Activated gamma-delta T cell treated with anti-CD3 and anti-CD28 coated beads, Interleukin-2, amount 50 U/mL, for 16 hours (primary cell): ENCODE measurements around the gene NCSTN.
A peak's percentile ranks its signal among the peaks of the same experiment; 100 is the strongest.

ENCODE experiments used
- DNase-seq: peaks from one replicate; pipeline ENCODE4 v3.0.0-alpha.2; 2020; ENCODE audit warnings: low read depth

Gene NCSTN

DNA sequence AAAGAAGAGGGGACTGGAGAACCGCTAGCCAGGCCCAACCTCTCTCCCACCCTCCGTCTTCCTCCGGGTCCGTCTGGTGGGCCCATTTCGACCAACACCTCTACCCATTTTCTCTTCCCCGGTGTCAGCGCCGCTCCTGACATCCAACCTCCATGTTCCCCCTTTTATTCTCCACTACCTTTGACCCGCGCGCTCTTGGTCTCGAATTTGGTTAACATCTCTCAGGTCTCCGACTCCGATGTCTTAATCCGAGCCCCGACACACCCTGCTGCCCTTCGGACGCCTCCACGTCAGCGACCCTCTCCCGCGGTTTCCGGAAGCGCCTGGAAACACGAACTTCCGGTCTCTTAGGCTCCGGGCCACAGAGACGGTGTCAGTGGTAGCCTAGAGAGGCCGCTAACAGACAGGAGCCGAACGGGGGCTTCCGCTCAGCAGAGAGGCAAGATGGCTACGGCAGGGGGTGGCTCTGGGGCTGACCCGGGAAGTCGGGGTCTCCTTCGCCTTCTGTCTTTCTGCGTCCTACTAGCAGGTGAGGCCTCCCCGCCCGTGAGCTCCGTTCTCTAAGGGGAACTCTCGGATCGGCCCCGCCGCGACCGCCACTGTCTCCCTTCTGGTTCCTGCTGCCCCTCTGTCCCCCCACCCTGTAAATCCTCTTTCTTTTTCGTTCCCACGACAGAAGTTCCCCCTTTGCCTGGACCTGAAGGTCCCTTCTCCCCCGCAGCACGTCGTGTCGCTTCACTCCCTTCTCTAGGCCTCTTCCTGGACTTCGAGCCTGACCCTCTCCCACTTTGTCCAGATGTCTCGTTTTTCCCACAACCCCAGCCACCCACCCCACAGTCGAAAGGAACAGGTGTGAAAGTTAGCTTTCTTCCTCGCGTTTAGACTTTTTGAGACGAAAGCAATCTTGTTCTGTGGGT lies at the start of gene NCSTN, which contains the start of gene COPA:
Gene NCSTN (plus strand): TSS at position 431 of the 917 bp plus-strand sequence. CDS start 14 bp downstream, at position 445.
Gene COPA (minus strand): TSS at position 298 of the 917 bp plus-strand sequence. CDS start 80 bp downstream, at position 218.
- peak; percentile 83 for DNase-seq

DNA sequence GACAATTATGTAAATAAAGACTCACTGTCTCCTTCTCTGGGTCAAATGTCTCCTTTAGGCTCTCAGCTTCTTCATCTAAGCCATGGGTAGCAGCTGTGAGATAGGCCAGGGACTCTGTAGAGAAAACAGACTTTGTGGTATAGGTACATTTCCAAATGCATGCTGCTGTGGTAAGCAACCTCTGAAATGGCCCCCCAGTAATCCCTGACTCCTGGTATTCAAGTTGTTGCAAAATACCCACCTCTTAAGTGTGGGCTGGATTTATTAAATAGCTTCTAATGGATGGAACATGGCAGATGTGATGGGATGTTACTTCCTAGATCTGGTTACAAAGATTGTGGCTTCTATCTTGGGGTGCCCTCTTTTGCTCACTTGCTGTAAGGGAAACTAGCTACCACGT lies 47.1 kb upstream of the NCSTN start:
- no peak for DNase-seq

DNA sequence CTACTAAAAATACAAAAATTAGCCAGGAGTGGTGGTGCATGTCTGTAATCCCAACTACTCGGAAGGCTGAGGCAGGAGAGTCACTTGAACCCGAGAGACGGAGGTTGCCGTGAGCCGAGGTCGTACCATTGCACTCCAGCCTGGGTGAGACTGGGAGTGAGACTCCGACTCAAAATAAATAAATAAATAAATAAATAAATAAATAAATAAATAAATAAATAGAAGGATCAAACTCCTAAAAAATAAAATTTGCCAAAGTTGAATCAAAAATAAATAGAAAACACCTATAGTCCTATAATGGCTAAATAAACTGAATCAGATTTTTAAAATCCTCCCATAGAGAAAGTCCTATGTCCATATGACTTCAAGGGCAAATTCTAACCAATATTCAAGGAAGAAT lies 43.0 kb upstream of the NCSTN start:
- no peak for DNase-seq

DNA sequence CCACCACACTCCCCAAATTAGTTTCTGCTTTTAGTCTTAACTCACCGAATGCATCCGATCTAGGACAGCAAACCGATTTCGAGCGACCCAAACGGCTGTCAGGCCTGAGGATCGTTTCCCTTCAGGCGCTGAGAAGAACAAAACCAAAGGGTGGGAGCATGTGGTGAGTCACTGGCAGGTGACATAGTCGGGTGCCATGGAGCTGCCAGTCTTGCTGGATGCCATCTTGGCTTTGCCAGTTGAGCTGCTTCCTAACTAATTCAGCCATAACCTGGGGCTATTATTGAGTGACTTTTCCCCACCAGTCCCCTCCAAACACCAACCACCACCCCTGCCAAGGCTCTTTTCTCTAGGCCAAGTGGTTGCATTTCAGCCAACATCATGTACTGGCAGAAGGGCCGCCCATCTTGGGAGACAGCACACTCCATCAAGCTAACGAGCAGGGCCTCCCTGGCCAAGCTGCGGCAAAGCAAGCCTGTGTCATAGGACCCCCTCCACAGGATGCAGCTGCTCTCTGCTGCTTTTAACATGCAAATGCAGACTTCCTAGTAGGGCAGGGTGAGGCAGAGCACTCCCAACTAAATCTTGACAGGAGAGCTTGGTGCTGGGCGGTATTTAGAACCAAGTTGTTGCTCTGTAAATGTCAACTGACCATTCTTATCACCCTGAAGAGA lies 35.9 kb upstream of the NCSTN start:
- no peak for DNase-seq

DNA sequence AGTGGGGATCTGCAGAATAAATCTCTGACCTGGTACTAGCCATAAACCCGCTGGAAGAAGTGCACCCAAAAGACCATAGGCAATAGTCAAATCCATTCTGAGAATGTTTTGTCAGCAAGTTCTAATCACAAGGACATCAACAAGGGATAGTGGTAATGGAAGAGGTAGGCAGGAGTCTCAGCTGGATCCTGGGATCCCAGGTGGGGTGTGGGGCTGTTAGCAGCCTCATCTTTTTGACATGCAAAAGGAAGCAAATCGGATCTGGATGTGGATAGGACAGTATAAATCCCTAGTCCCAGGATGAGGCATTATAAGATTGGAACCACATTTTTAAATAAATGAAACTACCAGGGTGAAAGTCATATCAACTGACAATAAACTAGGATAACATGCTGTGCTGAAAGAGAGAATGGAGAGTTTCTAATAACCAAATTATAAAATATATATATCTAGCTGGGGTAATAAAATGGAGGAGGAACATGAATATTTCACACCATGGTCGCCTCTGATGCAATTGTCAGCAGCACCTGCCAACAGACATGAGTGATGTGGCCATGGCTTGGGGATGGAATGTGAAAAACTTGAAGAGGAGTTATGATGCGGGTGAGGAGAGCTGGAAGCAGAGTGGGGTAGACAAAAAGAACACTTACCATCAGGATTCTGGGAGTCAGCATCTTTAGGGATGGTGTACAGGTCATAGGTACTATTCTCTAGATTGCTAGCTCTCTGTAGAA lies 34.6 kb upstream of the NCSTN start:
- no peak for DNase-seq

DNA sequence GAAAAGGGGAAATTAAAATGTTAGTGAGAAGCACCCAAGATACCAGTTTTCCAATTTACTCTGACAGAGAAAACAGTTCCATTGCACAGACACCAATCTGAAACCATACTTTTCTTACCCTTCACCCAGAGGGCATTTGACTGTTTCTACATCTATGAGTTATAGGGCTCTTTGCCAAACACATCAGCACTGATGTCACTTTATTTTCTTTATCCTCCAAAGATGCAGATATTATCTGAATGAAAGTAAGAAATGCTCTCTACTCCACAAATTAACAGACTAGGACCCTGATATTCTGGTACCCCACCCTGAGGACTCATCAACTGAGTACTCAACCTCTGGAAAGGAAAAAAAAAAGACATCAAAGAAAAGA lies 34.0 kb upstream of the NCSTN start:
- DNase-seq = no peak

DNA sequence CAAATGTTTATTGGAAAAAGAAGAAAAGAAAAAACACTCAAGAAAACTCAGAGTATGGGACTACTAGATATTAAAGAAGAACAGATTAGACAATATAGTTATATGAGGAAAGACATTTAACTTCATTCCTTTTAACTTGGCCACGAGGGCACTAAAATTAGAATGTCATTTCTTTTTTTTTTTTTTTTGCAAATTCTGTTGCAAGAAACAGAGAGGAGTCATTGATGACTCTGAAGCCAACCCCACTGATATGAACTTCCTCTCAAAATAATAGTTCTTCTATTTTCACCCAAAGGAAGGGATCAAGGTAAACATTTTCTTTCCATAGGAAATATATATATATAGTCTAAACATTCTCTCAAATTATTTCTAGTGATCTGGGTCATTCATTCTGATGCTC lies 33.6 kb upstream of the NCSTN start:
- DNase-seq = no peak

DNA sequence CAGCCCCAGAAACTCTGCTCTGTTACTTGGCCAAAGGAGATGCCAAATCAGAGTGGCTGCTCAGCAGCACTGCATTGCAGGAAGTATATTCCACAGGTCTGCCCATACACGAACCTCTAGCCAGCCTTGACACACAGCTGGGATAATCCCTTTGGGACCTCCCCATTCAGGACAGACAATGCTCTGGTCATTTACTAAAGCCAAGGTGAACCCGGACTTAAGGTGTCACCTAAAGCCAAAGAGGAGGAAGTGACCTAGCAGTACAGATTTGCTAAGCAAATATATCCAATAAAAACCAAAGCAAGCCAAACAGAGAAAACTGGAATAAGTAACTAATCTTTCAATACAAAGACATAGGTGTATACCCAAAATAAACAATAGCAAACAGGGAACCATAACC lies 27.8 kb upstream of the NCSTN start:
- DNase-seq = no peak

DNA sequence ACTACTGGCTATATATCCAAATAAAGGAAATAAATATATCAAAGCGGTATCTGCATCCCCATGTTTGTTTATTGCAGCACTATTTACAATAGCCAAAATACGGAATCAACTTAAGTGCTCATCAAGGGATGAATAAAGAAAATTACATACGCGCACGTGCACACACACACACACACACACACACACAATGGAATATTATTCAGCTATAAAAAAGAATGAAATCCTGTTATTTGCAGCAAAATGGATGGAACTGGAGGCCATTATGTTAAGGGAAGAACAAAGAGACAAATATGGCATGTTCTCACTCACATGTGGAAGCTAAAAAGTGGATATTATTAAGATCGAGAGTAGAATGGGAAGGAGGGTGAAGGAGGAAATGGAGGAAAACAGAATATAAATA lies 20.4 kb upstream of the NCSTN start:
- DNase-seq = no peak

DNA sequence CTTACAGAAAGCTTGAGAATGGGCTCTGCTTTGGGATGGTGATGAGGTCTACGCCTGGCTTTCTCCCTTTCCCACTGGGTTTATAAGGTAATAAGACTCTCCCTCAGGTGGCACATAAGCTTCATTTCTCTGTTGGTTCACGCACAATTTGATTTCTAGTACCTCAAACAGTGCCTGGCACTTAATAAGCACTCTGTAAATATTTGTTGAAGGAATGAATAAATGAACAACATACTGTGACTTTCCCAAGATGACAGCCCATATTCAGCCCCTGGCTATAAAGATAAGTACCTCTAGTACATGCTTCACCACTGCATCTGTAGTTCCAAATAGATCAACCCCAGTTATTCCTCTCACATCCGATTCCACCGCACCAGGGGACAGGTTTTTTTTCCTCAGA lies 17.9 kb upstream of the NCSTN start:
- no peak for DNase-seq

DNA sequence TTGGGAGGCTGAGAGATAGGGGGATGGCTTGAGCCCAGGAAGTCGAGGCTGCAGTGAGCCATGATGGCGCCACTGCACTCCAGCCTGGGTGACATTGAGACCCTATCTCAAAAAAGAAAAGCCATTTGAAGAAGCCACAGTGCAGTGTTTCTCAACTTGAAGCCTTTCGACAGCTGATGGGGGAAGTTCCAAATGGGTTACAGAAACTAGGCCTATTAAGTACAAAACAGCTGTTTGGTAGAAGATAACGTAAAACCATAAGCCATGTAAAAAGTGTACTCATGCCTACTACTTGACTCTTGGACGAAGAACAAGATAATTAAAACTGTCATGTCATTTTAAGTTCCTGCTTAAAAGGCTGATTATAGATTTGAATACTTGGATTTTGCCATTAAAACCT lies 16.8 kb upstream of the NCSTN start:
- DNase-seq = no peak

DNA sequence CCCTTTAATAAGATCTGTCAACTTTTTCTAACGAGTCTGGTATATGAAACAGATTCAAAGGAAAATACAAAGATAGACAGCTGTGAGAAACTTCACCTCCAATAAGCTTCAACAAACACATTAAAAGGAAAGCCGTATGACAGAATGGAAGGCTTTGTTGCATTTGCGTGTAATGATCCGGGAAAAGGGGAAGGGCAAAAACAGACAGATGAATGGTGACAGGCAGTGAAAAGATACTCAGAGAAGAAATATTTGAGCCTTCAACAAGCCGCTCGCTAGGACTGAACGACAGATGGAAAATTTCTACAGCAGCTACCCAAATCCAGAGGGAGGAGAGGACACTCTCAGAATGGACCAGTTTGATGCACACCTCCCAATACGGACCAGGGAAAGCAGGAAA lies 15.0 kb upstream of the NCSTN start:
- DNase-seq = no peak

DNA sequence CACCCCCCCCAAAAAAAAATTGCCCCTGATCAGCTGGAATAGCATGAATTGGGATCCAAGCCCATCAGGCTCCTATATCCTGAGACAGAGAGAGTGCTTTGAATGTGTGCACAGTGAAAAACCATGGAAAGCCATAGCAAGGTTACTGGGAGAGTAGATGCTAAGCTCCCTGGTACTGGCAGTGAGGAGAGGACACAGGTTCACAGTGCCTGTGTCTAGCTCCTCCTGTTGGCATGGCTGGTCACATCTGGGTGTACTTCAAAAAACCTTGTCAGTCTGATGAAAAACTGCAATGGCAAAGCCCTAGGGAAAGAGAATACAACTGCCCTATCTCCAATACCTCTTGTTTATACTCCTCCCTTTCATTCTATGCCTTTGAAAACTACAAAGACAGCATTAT lies 13.1 kb upstream of the NCSTN start:
- no peak for DNase-seq

DNA sequence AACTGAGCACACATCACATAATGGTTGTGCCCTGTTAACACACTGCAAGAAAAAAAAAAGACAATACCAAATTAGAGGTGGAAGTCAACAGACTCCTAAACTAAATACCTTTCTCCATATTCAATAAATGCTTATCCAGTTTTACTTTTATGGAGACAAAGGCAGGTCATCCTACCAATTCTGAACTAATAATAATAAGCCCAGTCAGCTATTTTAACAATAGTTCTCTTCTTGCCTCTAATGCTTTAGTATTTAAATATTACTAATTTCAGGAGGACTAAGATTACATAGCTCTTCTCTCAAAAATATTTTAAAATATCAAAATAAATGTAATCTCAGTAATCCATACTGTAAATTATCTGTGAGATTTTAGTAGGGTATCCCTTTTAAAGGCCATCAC lies 10.7 kb upstream of the NCSTN start:
- no peak for DNase-seq

DNA sequence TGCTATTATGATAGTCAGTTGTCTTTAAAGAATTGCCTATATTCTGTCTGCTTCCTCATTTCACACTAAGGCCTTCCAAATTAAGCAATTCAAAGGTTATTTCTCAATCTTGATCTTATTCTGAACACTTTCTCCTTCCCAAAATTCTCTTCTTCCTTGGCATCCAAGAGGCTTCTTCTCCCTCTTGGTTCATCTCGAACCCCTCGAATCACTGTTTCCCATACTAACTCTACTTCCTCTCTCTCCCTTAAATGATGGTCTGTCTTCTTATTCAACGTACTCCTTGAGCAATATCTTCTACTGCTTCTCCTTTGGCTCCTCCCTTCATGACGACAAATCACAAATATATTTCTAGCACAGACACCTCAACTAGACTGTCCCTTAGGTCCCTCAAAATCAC lies 4.6 kb upstream of the NCSTN start:
- no peak for DNase-seq

DNA sequence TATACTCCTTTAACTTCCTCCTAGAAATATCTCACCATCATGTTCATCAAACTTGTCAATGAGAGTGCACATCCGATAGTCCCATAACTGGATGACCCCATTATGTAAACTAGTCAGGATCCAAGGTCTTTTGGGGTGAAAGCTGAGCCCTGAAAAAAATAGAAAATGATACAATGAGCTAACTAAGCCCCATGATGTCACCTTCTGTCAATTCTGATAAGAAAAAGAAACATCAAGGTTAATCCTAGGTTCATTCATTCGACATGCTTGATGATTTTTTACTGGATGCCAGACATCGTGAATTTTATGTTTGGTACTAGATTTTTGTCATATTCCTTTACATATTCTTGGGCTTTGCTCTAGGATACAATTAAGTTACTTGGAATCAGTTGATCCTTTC lies 3.0 kb upstream of the NCSTN start:
- DNase-seq = no peak

DNA sequence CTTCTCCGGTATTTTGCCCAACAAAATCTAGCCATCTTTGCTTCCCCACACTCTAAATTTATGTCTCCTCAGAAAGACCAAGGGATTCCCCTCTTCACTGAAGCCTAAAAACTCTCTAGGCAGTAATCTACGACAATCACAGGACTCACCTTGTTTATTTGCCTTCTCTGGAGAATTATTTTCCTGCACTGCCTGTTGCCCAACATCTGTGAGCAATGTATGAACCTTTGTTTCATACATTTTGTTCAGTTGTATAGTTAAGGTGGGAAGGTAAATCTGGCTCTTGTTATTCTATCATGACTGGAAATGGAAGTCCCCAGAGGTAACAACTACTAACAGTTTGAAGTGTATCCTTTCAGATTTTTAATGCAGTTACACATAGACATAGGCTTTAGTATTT lies 2.3 kb upstream of the NCSTN start:
- no peak for DNase-seq

DNA sequence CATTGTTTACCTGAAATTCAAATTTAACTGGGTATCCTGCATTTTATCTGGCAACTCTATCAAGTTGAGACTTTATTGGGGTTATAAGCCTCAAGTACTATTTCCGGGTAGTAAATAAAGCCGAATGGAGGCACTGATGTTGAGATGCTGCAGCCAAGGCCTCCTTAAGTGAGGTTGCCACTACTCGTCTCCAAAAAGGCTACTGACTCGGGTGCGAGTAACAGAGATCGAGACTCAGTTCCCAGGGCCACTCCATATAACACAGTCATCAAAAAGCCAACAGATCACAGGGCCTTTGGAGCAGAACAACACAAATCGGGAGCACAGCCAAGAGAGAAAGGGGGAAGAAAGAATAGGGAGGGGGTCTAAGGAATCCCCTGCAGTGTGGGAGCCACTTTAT lies 657 bp upstream of the NCSTN start:
- DNase-seq = no peak

DNA sequence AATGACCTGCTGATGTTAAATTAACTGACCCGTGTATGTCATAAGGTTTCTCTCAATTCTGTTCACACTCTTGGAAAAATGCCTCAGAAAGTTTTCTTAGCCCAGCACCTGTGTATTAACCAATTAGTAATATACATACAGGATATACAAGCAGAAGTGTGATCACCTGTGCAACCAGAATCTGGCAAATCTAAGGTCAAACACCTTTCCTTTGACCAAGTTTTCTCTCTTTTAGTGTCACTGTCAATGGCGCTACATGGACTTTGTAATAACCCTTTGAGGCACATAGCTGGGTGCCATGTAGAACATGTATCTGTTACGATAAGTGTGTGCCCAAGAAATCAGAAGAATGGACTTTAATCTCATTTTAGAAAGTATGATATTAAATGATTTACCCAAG lies 1.1 kb downstream of the NCSTN start:
- DNase-seq = no peak

DNA sequence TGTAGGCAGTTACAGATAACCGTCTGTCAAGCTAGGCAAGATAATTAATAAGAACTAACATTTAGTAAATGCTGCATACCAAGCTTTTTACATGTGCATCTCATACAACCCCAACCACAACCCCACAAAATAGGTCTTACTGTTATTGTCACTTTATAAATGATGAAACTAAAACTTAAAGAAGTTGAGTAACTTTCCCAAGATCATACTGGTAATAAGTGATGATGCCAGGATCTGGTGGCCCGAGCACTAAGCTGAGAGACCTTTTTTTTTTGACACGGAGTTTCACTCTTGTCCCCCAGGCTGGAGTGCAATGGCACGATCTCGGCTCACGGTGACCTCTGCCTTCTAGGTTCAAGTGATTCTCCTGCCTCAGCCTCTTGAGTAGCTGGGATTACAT lies 1.8 kb downstream of the NCSTN start:
- DNase-seq = no peak

DNA sequence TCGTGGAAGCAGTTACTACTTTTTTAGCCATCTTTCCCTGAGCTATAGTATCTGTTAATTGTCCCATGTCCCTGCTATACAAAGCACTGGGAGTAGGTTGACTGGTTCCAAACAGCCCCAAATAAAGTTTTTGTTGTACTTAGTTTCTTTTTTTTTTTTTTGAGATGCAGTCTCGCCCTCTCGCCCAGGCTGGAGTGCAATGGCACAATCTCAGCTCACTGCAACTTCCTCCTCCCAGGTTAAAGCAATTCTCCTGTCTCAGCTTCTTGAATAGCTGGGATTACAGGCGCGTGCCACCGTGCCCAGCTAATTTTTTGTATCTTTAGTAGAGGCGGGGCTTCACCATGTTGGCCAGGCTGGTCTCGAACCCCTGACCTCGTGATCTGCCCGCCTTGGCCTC lies 3.3 kb downstream of the NCSTN start:
- DNase-seq = no peak

DNA sequence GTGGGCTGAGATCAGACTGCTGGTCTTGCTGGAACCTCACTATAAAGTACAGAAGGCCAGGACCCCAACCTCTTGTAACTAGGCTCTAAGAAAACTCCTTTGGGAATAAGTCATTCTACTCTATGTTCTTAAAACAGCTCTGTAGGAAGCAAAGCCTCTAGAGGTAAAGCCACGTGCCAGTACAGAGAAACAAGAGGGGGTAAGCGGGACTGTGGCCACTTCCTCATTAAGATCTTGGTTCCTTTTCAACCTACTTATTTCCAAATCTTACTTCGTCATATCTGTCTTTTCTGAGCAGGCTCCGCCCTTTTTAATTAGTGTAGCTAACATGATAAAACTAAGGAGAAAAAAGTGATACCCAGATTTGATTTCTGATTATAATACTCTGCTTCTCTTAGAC lies 3.8 kb downstream of the NCSTN start:
- DNase-seq = no peak

DNA sequence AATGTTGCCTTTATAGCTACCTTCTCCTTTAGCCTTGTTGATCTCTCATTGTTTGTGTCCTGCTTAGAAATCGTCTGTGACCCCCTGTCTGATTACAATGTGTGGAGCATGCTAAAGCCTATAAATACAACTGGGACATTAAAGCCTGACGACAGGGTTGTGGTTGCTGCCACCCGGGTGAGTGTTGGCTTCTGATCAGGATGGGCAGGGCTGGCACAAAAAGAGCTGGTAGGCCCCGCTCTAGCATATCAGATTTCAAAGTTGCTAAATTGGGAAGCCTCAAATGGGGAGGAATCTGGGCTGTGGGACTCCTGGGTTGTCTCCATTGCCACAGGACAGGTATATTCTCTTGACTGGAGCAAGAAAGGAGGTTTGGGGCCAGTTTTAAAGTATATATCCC lies 8.4 kb downstream of the NCSTN start:
- no peak for DNase-seq
